ENCODE results near the gene CAMKMT.
"Not testable (repeated sequence)": the region's sequence is repeated elsewhere in the genome, so short reads cannot be mapped to it uniquely, and the experiment has no call there.

Gene CAMKMT

DNA sequence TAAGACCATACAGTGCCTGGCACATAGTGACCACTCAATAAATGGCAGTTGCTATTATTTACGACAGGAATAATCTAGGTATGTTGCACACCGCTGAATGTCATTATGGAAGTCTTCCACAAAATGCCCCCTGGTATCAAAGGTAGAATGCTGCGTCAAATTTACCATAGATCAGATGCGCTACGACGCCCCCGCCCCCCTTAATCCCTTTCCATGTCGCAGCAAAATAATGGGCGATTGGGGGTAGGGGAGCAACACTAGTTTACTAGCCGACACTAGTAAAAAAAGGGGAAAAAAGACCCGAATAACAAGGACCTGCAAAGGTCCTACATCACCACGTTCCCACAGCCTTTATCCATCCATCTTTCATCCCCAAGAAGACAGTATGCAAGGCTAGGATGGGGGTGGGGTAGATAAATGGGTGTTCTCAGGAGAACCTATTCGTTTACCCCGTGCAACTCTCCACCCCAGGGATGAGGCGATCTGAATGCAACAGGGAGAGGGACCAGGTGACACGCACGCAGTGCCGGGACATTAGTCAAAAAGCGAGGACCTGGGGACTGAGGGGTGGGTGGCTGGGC lies 908 bp upstream of the CAMKMT start:
- peak; percentile 9 for DNase-seq (ENCODE audit: low spot score)

DNA sequence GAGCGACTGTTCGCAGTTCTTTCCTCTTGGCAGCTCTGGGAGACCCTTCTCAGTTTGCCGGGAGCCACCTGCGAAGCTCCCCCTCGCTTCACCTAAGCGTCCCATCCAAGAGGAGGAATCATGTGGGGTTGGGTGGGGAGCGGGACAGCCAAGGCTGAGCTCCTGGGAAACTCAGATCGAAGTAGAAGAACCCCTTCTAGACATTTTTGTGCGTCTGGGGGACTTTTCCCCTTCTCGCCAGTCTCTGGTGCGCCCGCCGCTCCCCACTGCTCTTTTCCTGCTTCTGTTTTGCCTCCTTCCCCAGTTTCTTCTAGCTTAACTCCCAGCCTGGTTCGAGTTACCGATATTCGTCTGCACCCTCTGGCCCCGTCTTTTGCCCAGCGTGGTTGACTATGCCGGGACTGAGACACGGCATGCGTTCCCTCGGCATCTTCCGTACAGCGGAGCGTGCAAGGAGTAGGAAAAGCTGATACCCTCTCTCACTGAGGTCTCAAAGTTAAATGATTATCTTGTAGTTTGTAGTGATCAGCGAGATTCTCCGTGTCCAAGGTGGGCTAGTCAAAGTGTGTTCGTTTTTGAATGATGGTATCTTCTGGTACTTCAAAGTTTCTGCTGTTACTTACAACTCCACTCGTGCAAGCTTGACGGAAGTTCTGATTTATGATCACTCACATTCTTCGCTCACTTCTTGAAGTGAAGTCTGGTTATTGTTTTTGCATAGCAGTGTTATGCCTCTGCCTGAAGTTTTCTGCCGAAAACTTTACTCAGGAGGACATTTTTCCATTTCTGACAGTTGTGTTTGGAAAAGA lies 664 bp downstream of the CAMKMT start:
- peak; percentile 60 for DNase-seq (ENCODE audit: low spot score)

DNA sequence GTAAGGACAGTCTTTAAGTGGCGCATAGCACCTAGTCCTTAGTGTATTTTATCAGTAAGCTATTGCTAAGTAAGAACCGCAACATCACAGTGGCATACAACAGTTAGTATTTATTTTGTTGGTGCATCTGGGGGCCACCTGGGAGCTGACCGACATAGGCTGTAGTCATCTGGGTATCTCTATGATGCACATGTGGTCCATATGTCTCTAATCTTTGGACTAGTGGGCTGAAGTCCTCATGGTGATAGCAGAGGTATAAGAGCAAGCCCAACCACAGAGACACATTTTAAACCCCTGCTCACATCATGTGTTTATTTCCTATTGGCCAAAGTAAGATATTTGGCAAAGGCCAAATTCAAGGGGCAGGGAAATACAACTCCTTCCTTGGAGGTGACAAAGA lies 2.9 kb downstream of the CAMKMT start:
- DNase-seq (ENCODE audit: low spot score), result no peak

DNA sequence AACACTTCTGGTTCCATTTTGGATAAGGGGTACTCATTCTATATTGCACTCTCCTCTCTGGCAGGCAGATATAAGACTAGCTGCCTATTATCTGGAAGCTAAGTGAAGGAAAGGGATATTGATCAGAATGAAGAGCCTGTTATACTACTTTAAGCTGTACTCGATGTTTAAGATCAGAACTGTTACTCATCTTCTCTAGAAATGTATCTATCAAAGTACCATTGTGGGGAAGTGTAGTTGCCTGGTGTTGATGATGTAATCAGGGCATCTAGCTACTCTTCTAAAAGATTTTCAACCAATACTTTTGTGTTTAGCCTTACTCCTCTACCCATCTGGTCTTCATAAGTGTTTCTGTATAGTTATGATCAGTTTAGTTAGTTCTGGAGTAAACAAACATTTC lies 5.8 kb downstream of the CAMKMT start:
- DNase-seq (ENCODE audit: low spot score), result no peak

DNA sequence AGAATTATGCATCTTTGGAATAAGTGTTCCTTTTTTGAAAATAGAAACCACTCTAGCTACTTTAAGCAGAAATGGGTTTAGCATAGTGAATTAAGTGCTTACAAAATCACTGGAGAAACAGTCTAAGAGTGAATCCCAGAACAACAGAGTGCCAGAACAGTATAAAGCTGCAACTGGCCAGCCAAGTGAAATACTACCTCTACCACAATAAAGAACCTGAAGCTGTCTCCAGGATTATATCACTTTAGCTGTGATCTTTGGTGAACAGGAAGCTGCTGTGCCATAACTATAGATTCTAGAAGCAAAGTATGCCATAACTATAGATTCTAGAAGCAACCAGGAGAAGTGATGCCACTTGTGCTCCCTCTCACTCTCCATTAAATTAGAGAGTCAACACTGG lies 7.6 kb downstream of the CAMKMT start:
- DNase-seq (ENCODE audit: low spot score), result no peak

DNA sequence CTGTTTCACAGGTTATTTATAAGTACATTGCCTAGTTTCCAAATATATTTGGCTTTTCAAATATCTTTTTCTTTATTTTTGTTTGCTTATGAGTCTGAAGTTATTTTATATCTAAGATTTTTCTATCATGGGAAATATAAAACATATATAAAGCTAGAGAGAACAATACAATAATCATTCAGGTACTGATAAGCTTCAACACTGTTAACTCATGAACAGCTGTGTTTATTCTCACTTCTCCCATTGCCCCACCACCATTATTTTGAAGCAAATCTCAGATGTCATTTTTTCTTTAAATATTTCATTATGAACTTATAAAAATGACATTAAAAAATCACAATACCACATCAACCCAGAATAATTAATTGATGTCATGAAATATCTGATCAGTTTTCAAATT lies 9.7 kb downstream of the CAMKMT start:
- no peak for DNase-seq (ENCODE audit: low spot score)

DNA sequence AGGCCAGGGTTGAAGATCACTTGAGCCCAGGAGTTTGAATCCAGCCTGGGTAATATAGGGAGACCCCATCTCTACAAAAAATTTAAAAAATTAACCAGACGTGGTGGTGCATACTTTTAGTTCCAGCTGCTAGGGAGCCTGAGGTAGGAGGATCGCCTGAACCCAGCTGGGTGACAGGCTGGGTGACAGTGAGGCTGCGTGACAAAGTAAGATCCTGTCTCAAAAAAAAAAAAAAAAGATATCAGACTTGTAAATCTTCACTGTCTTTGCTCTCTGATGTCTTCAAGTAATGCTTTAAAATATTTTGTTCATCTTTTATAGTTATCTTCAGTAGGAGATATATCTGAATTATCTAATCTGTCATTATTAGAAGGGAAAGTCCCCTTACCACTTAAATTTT lies 10.5 kb downstream of the CAMKMT start:
- DNase-seq (ENCODE audit: low spot score), result no peak

DNA sequence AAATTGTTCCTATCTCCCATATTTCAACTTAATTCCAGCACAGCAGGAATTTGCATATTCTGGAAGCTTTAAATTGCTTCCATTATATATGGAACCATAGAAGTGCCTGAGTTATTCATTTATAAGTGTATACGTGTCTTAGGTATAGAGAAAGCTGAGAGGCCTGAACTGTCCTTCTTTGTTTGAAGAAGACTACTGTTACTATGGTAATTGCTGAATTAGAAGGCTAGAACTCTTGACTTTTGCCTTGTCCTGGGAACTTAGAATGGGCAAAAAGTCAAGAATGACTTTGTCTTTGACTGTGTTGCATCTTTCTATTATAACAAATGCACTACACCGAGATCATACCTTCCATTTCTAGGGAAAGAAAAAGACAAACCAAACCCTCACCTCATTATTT lies 15.7 kb downstream of the CAMKMT start:
- no peak for DNase-seq (ENCODE audit: low spot score)

DNA sequence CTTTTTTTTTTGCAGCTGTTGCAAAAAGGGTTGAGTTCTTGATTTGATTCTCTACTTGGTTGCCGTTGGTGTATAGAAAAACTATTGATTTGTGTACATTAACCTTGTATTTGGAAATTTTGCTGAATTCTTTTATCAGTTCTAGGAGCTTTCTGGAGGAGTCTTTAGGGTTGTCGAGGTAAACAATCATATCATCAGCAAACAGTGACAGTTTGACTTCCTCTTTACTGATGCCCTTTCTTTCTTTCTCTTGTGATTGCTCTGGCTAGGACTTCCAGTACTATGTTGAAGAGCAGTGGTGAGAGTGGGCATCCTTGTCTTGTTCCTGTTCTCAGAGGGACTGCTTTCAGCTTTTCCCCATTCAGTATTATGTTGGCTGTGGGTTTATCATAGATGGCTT lies 23.5 kb downstream of the CAMKMT start:
- DNase-seq (ENCODE audit: low spot score), result not testable (repeated sequence)

DNA sequence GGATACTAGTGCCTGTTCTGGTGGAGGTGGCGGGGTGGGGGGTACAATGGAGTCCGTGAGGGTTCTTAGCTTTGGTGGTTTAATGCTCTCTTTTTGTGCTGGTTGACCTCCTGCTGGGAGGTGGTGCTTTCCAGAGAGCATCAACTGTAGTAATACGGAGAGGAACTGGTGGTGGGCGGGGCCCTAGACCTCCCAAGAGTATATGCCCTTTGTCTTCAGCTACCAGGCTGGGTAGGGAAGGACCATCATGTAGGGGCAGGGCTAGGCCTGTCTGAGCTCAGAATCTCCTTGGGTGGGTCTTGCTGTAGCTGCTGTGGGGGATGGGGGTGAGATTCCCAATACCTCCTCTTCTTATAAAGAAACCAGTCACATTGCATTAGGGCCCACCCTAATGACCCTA lies 27.1 kb downstream of the CAMKMT start:
- no peak for DNase-seq (ENCODE audit: low spot score)

DNA sequence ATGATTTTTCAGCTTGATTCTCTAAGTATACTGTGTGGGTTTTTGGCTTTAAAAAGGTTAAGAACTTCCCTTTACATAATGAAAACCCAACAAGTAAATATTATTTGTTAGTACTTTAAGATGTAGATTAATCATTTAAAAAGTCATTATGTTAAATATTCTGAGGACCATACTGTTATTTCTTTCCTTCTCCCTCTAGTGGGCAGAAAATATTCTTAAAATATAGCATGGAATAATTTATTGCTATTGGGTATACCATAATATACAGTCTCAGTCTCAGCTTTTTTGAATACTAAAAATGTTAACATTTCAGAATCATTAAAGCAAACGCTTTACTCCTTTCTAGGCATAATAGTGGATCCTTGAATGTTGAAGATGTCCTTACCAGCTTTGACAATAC lies 28.1 kb downstream of the CAMKMT start:
- DNase-seq (ENCODE audit: low spot score), result no peak

DNA sequence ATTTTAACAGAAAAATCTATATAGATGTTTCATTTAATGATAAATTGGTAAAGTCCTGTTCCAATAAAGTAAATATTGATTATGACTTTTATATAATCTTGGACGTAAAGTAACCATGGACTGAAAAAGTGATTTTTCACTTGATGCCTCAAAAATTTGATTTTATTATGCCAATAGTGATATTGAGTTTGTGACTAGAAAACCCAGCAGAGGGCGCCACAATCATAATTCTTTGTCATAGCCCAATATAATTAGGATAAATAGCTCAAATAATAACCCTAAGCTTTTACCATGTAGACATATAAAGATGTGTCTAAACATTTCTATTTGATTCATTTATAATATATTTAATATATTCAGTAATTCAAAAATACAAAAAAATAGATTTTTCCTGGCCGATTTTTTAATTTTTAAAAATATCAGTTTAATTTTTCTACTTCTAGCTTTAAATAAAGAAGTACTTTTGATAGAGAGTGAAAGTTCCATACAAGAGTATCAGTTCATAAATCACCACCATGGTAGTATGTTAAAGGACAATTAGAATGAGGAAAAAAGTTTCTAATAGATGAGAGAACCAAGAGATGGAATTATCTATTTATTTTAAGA lies 30.7 kb downstream of the CAMKMT start:
- peak; percentile 41 for DNase-seq (ENCODE audit: low spot score)

DNA sequence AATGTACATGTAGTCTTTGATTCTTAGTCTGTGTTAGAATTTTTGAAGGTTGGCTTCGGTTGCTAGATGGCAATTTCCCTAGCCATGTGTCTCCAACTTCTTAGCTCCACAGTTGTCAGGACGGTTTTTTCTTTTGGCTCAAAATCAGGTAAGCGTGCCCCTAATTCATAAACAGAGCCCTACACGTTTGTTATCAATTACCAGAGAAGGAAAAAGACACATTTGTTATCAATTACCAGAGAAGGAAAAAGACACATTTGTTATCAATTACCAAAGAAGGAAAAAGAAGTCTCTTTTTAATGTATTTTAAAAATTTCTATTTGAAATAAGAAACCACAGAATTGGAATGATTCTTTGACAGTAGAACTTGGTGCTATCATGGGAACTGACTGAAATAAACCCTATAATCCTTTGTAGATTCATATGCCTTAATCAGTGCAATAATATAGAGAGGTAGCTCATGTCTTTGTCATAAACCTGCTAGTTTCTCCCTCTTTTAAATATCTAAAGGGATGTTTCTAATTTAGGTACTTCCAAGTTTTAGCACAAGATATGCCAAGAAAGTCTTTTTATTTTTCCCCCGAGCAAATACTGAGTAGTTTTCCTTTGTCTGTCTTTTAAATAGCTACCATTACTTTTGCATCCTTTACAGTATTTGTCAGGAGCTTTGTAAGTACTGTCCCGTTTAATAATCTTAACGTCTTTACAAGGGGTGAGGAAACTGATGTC lies 35.9 kb downstream of the CAMKMT start:
- no peak for DNase-seq (ENCODE audit: low spot score)

DNA sequence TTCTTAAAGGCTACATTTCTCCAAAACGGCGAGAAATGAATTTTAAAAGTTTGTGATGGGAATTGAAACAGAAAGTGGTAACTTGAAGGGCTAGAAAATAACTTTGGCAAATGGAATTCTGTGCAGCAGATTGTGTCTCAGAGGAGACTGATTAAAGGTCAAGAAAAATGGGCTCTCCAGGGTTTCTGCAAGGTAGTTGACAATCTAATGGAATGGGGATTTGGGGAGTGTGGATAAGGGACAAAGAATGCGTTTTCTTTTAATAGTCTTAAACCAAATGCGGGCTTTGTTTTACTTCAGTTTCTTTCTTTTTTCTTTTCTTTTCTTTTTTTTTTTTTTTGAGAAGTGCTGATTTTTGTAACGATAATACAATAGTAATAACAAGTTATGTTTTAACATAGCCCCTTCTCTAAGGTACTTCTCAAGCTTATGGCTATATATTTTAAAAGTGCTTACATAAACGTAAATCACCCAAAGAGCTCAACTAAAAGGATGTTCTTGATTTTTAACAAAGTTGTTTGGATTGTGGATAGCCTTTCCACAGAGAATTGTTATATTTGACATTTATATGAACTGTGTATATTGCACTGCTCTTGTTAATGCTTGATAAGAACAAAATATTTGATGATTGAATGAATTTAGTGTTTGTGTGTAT lies 36.6 kb downstream of the CAMKMT start:
- no peak for DNase-seq (ENCODE audit: low spot score)

DNA sequence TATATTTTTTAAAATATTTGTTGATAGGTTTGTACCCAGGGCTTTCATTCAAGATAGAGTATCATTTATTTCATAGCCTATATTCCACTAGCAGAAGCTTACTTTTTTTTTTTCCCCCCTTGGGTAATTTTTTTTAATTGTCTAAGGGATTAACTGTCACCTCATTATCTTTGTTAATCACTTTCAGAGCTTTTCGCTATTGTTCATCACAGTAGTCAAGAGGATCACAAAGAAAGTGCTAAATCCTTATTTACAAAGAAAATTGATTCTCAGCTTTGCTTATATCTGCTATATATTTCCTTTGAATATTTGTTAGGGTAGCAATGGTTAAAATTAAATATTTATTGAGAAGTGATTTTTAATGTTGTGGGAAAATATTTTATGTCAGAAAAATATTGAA lies 59.0 kb downstream of the CAMKMT start:
- DNase-seq (ENCODE audit: low spot score), result no peak

DNA sequence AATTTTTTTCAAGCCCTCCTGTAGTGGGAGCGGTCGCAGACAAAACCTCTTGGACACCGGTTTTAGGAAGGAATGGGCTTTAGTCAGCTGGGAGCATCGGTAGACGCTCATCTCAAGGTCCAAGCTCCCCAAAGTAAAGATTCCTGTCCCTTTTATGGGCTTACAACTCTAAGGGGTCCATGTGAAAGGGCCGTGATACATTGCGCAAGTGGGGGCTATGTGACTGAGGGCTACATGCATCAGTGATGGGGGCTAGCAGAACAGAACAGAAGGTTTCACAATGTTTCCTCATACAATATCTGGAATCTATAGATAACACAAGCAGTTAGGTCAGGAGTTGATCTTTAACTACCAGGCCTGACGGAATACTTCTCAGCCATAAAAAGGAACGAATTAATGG lies 62.5 kb downstream of the CAMKMT start:
- DNase-seq (ENCODE audit: low spot score), result no peak

DNA sequence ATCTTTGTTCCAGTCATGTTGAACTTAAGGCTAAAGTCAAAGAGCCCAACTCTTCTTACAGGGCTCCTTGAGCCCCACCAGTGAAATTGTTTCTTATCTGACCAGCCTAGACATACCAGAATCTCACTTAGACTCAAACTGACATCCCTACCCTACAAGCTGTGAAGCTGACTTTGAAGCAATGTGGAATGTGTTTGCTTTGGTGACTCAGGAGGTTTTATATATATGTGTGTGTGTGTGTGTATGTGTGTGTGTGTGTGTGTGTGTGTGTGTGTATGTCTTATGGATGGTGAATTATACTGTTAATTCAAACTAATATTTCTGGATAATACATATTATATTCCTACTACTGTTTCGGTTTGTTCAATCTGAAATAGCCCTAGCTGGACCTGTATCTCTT lies 67.3 kb downstream of the CAMKMT start:
- DNase-seq (ENCODE audit: low spot score), result no peak

DNA sequence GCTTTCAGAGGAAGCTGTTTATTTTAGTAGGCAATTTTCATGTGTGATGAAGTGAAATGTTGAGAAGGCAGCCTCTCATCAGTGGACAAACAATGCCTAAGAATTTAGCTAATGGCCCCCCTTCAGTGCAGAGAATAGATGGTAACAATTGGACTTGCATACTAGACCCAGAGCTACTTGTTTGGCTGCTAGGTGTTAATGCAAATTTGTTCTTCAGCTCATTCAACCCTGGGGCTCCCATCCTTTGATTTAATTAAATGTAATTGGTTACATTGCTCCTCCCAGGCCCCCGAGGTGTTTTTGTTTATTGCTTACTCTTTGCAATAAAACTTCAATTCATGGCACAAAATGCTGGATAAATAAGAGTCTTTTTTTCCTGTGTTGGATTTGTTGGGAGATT lies 68.6 kb downstream of the CAMKMT start:
- no peak for DNase-seq (ENCODE audit: low spot score)

DNA sequence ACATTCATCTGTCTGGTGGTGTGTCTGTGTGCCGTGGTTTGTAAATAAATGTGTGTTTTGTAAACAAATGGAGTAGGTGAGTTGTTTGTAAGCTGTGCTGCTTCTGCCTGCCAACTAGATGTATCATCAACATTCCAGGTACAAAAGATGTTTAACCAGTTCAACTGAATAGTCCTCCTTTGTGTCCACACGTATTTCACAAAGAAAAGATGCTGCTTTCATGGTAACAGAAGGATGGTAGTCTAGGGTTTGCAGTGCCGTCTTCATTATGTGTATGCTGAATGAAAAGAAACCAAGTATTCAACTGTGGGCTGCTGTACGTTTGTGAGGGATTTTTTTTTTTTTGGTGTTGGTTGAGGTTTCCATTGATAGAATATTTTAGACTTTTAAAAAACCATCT lies 72.1 kb downstream of the CAMKMT start:
- DNase-seq (ENCODE audit: low spot score), result no peak

DNA sequence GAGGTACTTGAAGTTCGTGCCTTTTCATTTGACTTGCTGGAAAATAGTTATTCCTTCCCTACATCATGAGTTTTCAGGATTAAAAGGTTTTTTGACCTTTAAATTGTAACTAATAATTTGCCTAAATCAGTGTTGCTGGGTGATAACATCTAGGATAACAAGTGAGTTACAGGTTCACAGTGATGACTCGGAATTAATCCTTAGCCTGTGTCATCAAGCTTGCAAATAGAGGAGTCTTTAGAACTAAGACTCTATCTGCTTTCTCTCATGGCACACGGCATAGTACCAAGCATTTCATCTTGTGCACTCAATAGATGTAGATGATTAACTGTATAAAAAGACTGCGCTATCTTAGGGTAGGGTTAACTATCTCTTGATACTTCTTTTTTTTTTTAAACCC lies 79.5 kb downstream of the CAMKMT start:
- DNase-seq (ENCODE audit: low spot score), result no peak

DNA sequence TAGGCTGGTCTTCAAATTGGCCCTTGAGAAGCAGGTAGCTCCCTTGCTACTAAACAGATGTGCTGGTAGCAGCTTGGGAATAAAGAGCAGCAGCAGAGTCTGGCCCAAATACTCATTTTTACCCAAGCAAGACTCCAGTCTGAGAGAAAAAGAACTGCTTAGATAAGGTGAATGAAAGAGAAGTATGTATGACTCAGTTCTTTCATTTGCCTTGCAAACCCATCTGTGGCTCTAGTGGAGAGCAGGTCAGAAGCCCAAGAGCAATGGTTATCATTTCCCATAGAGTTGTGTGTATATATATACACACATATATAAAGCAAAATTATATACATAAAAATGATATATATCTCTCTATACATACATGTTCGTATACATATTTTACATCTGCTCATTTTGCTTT lies 80.3 kb downstream of the CAMKMT start:
- DNase-seq (ENCODE audit: low spot score), result no peak

DNA sequence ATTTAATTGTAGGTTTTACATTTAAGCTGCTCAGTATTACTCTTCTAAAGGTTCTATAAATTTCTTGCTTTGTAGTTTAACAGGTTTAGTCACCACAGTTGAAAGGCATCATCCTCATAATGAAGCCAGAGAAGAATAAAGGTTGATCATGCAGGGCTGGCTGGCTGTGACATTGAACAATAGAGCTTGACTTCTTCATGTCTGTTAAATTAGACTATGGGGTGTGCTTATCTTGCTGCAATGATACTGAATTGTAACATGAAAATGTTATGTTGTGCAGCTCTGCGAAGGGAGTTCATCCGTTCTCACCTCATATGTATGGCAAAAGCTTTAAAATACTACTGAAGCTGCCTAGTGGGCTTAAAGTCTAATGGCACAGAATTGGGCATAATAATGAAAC lies 81.8 kb downstream of the CAMKMT start:
- no peak for DNase-seq (ENCODE audit: low spot score)
